Activated naive CD4-positive, alpha-beta T cell treated with anti-CD3 and anti-CD28 coated beads, Interleukin-2, amount 50 U/mL, for 72 hours (primary cell): ENCODE data around the gene IMPA2. TPM values are rescaled to one million over a fixed set of nuclear protein-coding genes. Genes with fewer than 3 reads are reported as not detected.
"Not testable (repeated sequence)": the region's sequence is repeated elsewhere in the genome, so short reads cannot be mapped to it uniquely, and the experiment has no call there.

ENCODE experiments used
- ATAC-seq, 2 donors: fragments of 150-1000 bp; cut with Tn5 transposase; 2 replicates each; pipeline ENCODE4 v1.10.0; 2021; ENCODE audit warnings: mild to moderate bottlenecking in 2 of 2, moderate library complexity in 2 of 2
- DNase-seq, 2 donors: peaks; one replicate each; pipeline ENCODE4 v3.0.0; 2021 to 2022; ENCODE audit warnings: low spot score in 2 of 2
- H3K27ac Mint-ChIP-seq, 2 donors: one replicate each; pipeline ENCODE4 v1.8.0; 2022; ENCODE audit warnings: mild to moderate bottlenecking in 2 of 2, mixed read lengths in 2 of 2
- H3K36me3 Mint-ChIP-seq, 2 donors: one replicate each; pipeline ENCODE4 v1.8.0; 2022; ENCODE audit warnings: mixed read lengths in 2 of 2
- H3K9me3 Mint-ChIP-seq, 2 donors: one replicate each; pipeline ENCODE4 v1.8.0; 2022; ENCODE audit warnings: mixed read lengths in 2 of 2
- total RNA-seq, 2 donors: library from RNA; stranded (reverse); gene quantifications; one replicate each; pipeline ENCODE4 v1.2.3, GENCODE V29; 2022

Gene IMPA2
- total RNA-seq = 10 to 100 TPM; 21.9 to 36.5 TPM

DNA sequence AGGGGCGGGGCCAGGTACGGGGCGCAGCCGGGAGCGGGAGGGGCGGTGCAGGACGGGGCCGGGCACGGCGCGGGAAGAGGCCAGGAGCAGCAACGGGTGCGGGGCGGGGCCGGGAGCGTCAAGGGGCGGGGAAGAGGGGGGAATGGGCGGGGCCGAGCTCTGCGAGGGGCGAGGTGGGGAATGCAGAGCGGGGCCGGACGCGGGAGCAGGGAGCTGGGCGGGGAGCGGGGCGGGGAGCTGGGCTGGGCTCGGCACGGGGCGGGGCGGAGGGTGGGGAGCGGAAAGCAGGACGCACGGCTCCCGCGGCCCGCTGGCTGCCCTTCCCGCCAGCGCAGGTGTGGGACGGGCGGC is at the start of gene IMPA2:
TSS of gene IMPA2 (plus strand) at position 316 of the 351 bp plus-strand sequence. CDS start 163 bp downstream, outside the sequence.
- peak in 1 of 2 donors; percentile 67 for ATAC-seq
- no peaks in the 10 kb centered on the region for H3K36me3 Mint-ChIP-seq

DNA sequence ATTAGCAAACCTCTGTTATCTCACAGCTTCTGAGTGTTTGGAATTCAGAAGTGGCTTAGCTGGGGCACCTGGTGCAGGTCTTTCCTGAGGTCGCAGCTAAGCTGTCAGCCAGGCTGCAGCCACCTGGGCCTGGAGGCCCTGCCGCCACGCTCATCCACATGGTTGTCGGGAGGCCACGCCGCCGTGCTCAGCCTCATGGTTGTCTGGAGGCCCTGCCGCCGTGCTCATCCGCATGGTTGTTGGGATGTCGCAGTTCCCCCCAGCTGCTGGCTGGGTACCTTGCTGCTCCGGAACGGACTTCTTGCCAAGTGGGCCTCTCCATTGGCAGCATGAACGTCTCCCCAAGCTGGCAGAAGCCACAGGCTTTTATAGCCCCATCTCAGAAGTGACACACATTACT is 48.9 kb upstream of the IMPA2 start:
- DNase-seq (no peak), ATAC-seq (no peak)
- H3K9me3 Mint-ChIP-seq = no peaks in the 10 kb centered on the region
- H3K27ac Mint-ChIP-seq = no peak overlapping the region
- H3K36me3 Mint-ChIP-seq = no peaks in the 10 kb centered on the region

More for the DNA sequence above, at the start of gene IMPA2:
- Mint-ChIP-seq H3K27ac (peak within 1 kb of the TSS; percentile 73 to 76), H3K9me3 (no peaks in the 10 kb centered on the region)
- DNase-seq = no peak

DNA sequence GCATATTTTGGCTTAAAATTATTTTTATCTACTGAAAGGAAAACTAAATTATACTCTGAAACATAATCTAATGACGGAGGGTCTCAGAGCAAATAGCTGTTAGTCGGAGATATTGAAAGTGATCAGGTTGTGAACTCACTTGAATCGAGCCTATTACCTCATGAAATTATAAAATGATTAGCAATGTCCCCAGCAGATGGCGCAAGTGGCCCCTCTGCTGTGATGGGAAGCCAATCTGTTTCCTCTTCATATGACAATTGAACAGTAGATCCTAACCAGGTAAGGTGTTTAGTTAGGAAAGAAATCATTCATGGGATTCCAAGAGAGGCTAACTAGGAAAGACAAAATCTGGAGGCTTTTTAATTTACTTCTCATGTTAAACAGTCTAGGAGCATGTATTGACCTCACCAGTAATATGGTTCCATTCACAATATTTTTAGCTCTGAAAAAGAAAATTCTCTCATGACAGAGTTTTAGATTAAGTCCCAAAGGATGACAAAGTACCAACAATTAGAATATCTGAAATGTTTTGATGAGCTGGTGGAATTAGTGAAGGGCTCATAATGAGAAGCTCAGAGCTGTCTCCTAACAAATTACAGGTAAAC is 43.3 kb upstream of the IMPA2 start:
- Mint-ChIP-seq H3K9me3 (no peaks in the 10 kb centered on the region), H3K27ac (no peak overlapping the region), H3K36me3 (no peaks in the 10 kb centered on the region)
- DNase-seq = peak in 1 of 2 donors; percentile 82
- ATAC-seq = peak; percentile 68 to 73

- Mint-ChIP-seq H3K9me3 (no peaks in the 10 kb centered on the region), H3K36me3 (no peaks in the 10 kb centered on the region), H3K27ac (no peak overlapping the region)
- DNase-seq = no peak
- no peak for ATAC-seq
These were observed 40.4 kb upstream of the IMPA2 start for GRCh38 chr18:11940956-11941355.

GRCh38 chr18:11943551-11943950 is 37.8 kb upstream of the IMPA2 start:
- Mint-ChIP-seq H3K27ac (peak overlapping the region in 1 of 2 donors; percentile 1), H3K36me3 (no peaks in the 10 kb centered on the region), H3K9me3 (no peaks in the 10 kb centered on the region)
- no peak for ATAC-seq
- no peak for DNase-seq

GRCh38 chr18:11944252-11944651 is 37.1 kb upstream of the IMPA2 start:
- ATAC-seq (no peak), DNase-seq (no peak)
- no peak overlapping the region for H3K27ac Mint-ChIP-seq
- H3K9me3 Mint-ChIP-seq = no peaks in the 10 kb centered on the region
- H3K36me3 Mint-ChIP-seq = no peaks in the 10 kb centered on the region

DNA sequence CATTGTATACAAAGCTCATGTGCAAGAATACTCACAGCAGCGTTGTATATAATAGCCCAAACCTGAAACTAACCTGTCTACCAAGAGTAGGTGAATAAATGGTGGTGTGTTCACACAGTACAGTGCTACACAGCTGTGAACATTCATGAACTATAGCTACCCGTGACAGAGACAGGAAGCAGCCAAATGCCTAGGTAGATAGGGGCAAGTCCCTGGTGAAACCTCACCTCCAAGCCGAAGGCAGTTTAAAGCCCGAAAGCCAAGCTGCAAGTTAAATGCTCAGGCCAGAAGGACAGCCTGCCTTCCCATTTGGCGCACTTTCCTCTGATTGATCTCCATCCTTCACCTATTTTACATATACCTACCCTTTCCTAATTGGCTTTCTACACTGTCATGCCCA is 36.5 kb upstream of the IMPA2 start:
- no peak for ATAC-seq
- DNase-seq = no peak
- Mint-ChIP-seq H3K9me3 (no peaks in the 10 kb centered on the region), H3K36me3 (no peaks in the 10 kb centered on the region), H3K27ac (no peak overlapping the region)

DNA sequence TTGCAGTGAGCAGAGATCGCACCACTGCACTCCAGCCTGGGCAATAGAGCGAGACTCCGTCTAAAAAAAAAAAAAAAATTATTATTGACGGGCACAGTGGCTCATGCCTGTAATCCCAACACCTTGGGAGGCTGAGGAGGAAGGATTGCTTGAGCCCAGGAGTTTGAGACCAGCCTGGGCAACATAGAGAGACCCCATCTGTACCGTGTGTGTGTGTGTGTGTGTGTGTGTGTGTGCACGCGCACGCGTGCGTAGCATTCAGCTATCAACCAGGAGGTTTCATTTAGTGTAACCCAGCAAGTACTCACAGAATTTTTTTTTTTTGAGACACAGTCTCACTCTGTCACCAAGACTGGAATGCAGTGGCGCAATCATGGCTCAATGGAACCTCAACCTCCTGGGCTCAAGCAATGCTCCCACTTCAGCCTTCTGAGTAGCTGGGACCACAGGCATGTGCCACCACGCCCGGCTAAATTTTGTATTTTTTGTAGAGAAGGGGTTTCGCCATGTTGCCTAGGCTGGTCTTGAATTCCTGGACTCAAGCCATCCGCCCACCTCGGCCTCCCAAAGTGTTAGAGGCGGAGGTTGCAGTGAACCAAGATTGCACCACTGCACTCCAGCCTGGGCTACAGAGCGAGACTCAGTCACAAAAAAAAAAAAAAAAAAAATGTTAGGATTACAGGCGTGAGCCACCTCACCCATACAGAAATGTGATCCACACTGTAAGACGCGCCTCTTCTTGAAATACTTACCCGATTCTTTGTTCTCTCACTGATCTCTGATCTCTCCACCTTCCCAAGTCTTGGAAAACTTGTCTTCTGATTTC is 35.3 kb upstream of the IMPA2 start:
- not testable (repeated sequence) for H3K9me3 Mint-ChIP-seq, ATAC-seq, H3K36me3 Mint-ChIP-seq, DNase-seq
- peak overlapping the region in 1 of 2 donors; percentile 91 for H3K27ac Mint-ChIP-seq

GRCh38 chr18:11946756-11947155 is 34.6 kb upstream of the IMPA2 start:
- DNase-seq (no peak), ATAC-seq (peak; percentile 23 to 40)
- Mint-ChIP-seq H3K9me3 (no peaks in the 10 kb centered on the region), H3K27ac (peak overlapping the region; percentile 91 to 92), H3K36me3 (no peaks in the 10 kb centered on the region)

DNA sequence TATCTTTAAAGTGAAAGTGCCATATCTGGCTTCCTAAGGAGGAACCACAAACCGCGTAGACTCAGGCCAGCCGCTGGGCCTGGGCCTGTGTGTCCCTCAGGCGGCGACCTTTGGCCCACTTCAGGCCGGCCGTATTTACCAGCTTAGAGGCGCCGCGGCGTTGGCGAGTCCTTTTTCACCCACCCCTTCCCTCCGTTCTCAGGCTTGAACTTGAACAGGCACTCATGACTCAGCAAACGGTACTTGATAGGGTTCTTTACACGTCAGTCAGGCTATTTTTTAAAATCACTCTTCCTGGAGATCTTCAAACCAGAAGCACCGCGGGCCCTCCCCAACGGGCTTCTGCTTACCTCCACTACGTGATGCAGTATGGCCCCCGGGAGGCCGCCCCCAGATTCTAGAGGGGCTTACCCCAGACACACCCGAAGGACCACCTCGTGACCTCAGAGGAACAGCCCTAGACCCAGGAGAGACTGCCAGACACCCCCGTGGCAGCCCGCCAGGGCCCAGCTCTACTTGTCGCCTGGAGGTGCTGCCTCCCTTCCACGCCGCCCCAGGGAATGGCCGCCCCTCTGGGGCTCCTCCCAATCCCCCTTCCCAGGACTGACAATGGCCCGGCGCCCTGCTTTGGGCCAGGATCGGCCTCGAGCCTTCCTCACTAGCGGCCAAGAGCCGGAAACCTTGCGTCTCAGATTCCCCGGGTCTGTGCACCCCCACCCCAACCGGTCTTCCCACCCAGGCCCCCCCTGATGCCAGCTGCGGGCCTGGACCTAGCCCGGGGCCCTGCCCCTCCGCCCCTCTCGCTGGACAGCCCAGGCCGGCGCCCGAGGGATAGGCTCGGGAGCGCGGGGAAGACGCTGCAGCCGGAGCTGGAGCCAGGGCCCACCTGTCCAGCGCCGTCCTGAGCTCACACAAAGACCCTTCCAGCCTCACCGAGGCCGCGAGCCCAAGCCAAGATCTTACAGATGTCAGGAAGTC is 33.8 kb upstream of the IMPA2 start:
- peak overlapping the region; percentile 91 to 92 for H3K27ac Mint-ChIP-seq
- peak; percentile 91 to 94 for ATAC-seq
- H3K36me3 Mint-ChIP-seq = no peaks in the 10 kb centered on the region
- peak; percentile 60 to 83 for DNase-seq
- H3K9me3 Mint-ChIP-seq = no peaks in the 10 kb centered on the region

DNA sequence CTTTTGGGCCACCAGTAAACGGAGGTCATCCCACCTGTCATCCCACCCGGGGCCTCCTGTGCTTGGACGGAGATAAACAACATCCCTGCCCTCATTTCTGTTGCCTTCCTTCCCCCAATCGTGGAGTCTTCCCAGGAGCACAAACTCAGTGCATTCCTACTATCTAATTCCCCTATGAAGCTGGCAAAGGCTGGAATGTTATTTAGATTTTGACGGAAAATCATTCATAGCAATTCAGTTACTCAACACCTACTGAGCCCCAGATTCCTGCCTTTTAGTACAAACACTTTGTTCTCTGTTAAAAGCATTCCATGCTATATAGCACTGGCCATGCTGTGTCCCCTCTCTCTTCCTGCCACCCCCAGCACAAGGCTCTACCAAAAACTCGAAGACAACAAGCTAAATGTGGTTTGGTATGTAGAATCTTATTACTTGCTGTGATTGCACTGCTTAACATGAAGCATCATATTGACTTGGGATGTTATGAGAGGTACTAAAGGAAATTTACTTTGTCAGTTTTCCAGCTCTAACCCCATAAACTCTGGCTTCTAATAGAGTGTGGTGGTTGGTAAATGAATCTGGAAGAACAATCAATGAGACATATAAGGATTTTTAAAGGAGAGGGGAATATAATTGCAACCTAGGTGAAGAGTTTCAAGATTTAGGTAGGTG is 32.3 kb upstream of the IMPA2 start:
- ATAC-seq = no peak
- H3K9me3 Mint-ChIP-seq = no peaks in the 10 kb centered on the region

DNA sequence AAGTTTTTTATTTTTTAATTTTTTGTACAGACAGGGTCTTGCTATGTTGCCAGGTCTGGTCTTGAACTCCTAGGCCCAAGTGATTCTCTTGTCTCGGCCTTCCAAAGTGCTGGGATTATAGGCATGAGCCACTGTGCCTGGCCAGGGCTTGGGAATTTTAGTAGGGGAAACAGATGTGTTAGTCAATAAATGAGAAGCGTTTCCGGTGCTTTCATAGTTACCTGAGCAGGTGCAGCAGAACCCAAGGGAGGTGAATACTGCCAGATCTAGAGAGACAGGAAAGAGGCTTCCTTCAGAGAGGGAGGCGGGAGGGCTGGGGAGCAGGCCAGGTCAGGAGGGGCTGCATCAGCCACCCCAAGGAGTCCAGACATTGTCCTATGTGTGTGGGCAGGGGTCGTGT is 30.5 kb upstream of the IMPA2 start:
- no peak overlapping the region for H3K27ac Mint-ChIP-seq
- DNase-seq = no peak
- H3K36me3 Mint-ChIP-seq = no peaks in the 10 kb centered on the region
- no peaks in the 10 kb centered on the region for H3K9me3 Mint-ChIP-seq
- ATAC-seq = no peak

More for the DNA sequence above, 32.3 kb upstream of the IMPA2 start:
- Mint-ChIP-seq H3K36me3 (no peaks in the 10 kb centered on the region), H3K27ac (no peak overlapping the region)
- DNase-seq = no peak

- DNase-seq = no peak
- H3K9me3 Mint-ChIP-seq = no peaks in the 10 kb centered on the region
- H3K27ac Mint-ChIP-seq = no peak overlapping the region
- ATAC-seq = no peak
- peaks cover 0 to under 1% of the 10 kb centered on the region in 2 donors for H3K36me3 Mint-ChIP-seq
These were observed 29.9 kb upstream of the IMPA2 start for GRCh38 chr18:11951390-11951851.

DNA sequence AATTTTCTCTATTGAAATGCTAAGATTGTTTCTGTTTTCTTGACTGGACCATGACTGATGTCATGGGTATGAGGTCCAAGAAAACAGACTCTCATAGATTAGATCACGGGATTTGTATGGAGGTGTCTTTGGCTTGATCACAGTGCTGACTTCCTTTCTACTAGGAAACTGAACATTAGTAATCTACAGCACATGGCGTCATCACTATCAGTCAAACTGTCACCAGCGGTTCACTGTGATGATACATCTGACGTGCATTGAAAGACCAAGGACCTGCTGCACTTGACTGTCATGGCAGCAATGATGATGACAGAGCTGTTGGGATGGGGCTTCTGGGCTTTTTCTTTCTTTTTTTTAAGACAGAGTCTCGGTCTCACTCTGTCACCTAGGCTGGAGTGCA is 28.2 kb upstream of the IMPA2 start:
- no peak for ATAC-seq
- no peak for DNase-seq
- Mint-ChIP-seq H3K36me3 (peaks cover 12 to 16% of the 10 kb centered on the region in 2 donors), H3K27ac (no peak overlapping the region), H3K9me3 (peaks cover 9 to 15% of the 10 kb centered on the region in 2 donors)

GRCh38 chr18:11955239-11956029 is 25.9 kb upstream of the IMPA2 start:
- DNase-seq (no peak), ATAC-seq (peak in 1 of 2 donors; percentile 63)
- Mint-ChIP-seq H3K9me3 (peaks cover 9 to 15% of the 10 kb centered on the region in 2 donors), H3K36me3 (peaks cover 12 to 16% of the 10 kb centered on the region in 2 donors), H3K27ac (no peak overlapping the region)
